SK-N-SH (cell line): ENCODE data around the gene ABCA1. TPM values are rescaled to one million over a fixed set of nuclear protein-coding genes. Genes with fewer than 3 reads are reported as not detected.
"Not testable (repeated sequence)": the region's sequence is repeated elsewhere in the genome, so short reads cannot be mapped to it uniquely, and the experiment has no call there.

Source experiments
- CTCF ChIA-PET: fragments of 300-600, 350-600 bp; formaldehyde crosslinking; extraction: SDS; loops from one replicate; lab custom pipeline; 2021; lab: Yijun Ruan, JAX
- POLR2A ChIA-PET: fragments of 350-600 bp; sonication (Branson Sonifier 250); formaldehyde crosslinking; extraction: SDS; loops from one replicate; lab custom pipeline; 2020; ENCODE audit warnings: antibody characterized with exemption, inconsistent platforms; lab: Yijun Ruan, JAX
- DNase-seq: peaks from one replicate; pipeline ENCODE4 v3.0.0; 2012
- H2AFZ ChIP-seq: fragments of 200-600 bp; sonication (generic); 2 replicates; pipeline ENCODE4 v1.8.1; 2016; ENCODE audit warnings: antibody characterized with exemption, mild to moderate bottlenecking, low read depth
- H3F3A ChIP-seq: fragments of 200-600 bp; sonication (generic); replicated peaks from 2 replicates; pipeline ENCODE3; 2016; ENCODE audit warnings: antibody characterized with exemption, mild to moderate bottlenecking; ENCODE audit not compliant: insufficient read depth
- H3K27ac ChIP-seq, 2 experiments: fragments of 200-500 bp in 1 of 2; fragments of 200-600 bp in 1 of 2; sonication (Bioruptor generic) in 1 of 2; sonication (generic), shearing (Covaris generic) in 1 of 2; 2 replicates each; pipeline versions ENCODE4 v1.5.1 to v1.6.1; 2014 to 2016; ENCODE audit warnings: low read depth in 2 of 2, inconsistent platforms in 1 of 2, low read length in 1 of 2, mild to moderate bottlenecking in 1 of 2, mixed read lengths in 1 of 2
- H3K27me3 ChIP-seq: fragments of 200-600 bp; sonication (generic), shearing (Covaris generic); 2 replicates; pipeline ENCODE4 v1.6.1; 2016; ENCODE audit warnings: mixed run types; ENCODE audit not compliant: insufficient read depth
- H3K36me3 ChIP-seq, 2 experiments: fragments of 200-500 bp in 1 of 2; fragments of 200-600 bp in 1 of 2; sonication (Bioruptor generic) in 1 of 2; sonication (generic) in 1 of 2; replicated peaks in 1 of 2; 2 replicates each; pipeline versions ENCODE3 to v1.5.1; 2014 to 2016; ENCODE audit warnings: low read length in 1 of 2, mild to moderate bottlenecking in 1 of 2; ENCODE audit not compliant: insufficient read depth in 2 of 2, control insufficient read depth in 1 of 2
- H3K4me1 ChIP-seq, 2 experiments: fragments of 200-500 bp in 1 of 2; fragments of 200-600 bp in 1 of 2; sonication (Bioruptor generic) in 1 of 2; sonication (generic), shearing (Covaris generic) in 1 of 2; 2 replicates each; pipeline versions ENCODE4 v1.5.1 to v1.6.1; 2014 to 2016; ENCODE audit warnings: low read depth in 1 of 2, low read length in 1 of 2, mixed run types in 1 of 2; ENCODE audit not compliant: insufficient read depth in 2 of 2, control insufficient read depth in 1 of 2
- H3K4me2 ChIP-seq: fragments of 200-600 bp; sonication (generic), shearing (Covaris generic); 2 replicates; pipeline ENCODE4 v1.6.1; 2017; ENCODE audit warnings: mixed run types
- H3K4me3 ChIP-seq, 2 experiments: fragments of 200-500 bp in 1 of 2; fragments of 200-600 bp in 1 of 2; sonication (Bioruptor generic) in 1 of 2; sonication (generic), shearing (Covaris generic) in 1 of 2; 2 replicates each; pipeline versions ENCODE4 v1.5.1 to v1.8.1; 2014 to 2016; ENCODE audit warnings: low read depth in 2 of 2, inconsistent platforms in 1 of 2, low read length in 1 of 2, mild to moderate bottlenecking in 1 of 2, mixed read lengths in 1 of 2, moderate library complexity in 1 of 2
- H3K79me2 ChIP-seq: fragments of 200-600 bp; sonication (generic); 2 replicates; pipeline ENCODE4 v1.8.1; 2017; ENCODE audit warnings: mild to moderate bottlenecking; ENCODE audit not compliant: insufficient read depth
- H3K9ac ChIP-seq: fragments of 200-600 bp; sonication (generic); 2 replicates; pipeline ENCODE4 v1.6.1; 2017; ENCODE audit warnings: mixed run types
- H3K9me2 ChIP-seq: fragments of 200-600 bp; sonication (generic); 2 replicates; pipeline ENCODE4 v1.6.1; 2017; ENCODE audit warnings: mixed run types
- H3K9me3 ChIP-seq: fragments of 200-600 bp; sonication (generic); 2 replicates; pipeline ENCODE4 v1.6.1; 2017; ENCODE audit warnings: mixed run types, mild to moderate bottlenecking, moderate library complexity
- H4K20me1 ChIP-seq: fragments of 200-600 bp; sonication (generic); 2 replicates; pipeline ENCODE4 v1.6.1; 2017; ENCODE audit warnings: mild to moderate bottlenecking, mixed run types; ENCODE audit not compliant: insufficient read depth
- ELF1 ChIP-seq: IDR thresholded peaks from 2 replicates; pipeline ENCODE4 v1.4.0; 2012
- EP300 ChIP-seq, 2 experiments: IDR thresholded peaks; 2 replicates each; pipeline versions ENCODE4 v1.4.0 to v1.6.1; 2012; ENCODE audit warnings: borderline replicate concordance in 1 of 2, low read depth in 1 of 2, low read length in 1 of 2
- EZH2phosphoT487 ChIP-seq: fragments of 200-600 bp; sonication (generic); IDR thresholded peaks from 2 replicates; pipeline ENCODE4 v1.6.1; 2017; ENCODE audit warnings: low read depth, mixed run types, mild to moderate bottlenecking, antibody characterized with exemption, moderate library complexity, borderline replicate concordance
- FOSL2 ChIP-seq: IDR thresholded peaks from 2 replicates; pipeline ENCODE4 v1.4.0; 2012; ENCODE audit warnings: low read depth, mild to moderate bottlenecking, moderate library complexity, borderline replicate concordance
- FOXJ3 ChIP-seq: sonication (generic); formaldehyde crosslinking; IDR thresholded peaks from 2 replicates; pipeline ENCODE4 v1.5.1; 2020; ENCODE audit warnings: mild to moderate bottlenecking, missing genetic modification reagents
- GABPA ChIP-seq: IDR thresholded peaks from 2 replicates; pipeline ENCODE4 v1.4.0; 2012; ENCODE audit warnings: low read depth, mild to moderate bottlenecking
- JUND ChIP-seq: IDR thresholded peaks from 2 replicates; pipeline ENCODE4 v1.4.0; 2012
- MEF2A ChIP-seq: IDR thresholded peaks from 2 replicates; pipeline ENCODE4 v1.4.0; 2012; ENCODE audit warnings: low read depth, borderline replicate concordance
- MXI1 ChIP-seq: IDR thresholded peaks from 2 replicates; pipeline ENCODE4 v1.6.1; 2012; ENCODE audit warnings: mild to moderate bottlenecking, low read depth, low read length, improper control_type of control experiment
- NFIC ChIP-seq: IDR thresholded peaks from 2 replicates; pipeline ENCODE4 v1.4.0; 2012; ENCODE audit warnings: borderline replicate concordance
- POLR2AphosphoS5 ChIP-seq: IDR thresholded peaks from 2 replicates; pipeline ENCODE4 v1.6.1; 2012; ENCODE audit warnings: low read depth, low read length
- RAD21 ChIP-seq: IDR thresholded peaks from 2 replicates; pipeline ENCODE4 v1.6.1; 2012; ENCODE audit warnings: mild to moderate bottlenecking, low read length
- RCOR1 ChIP-seq: fragments of 150-350 bp; IDR thresholded peaks from 2 replicates; pipeline ENCODE4 v1.6.1; 2017; ENCODE audit warnings: antibody characterized with exemption, low read length
- RXRA ChIP-seq: IDR thresholded peaks from 2 replicates; pipeline ENCODE4 v1.4.0; 2012; ENCODE audit warnings: low read depth, mild to moderate bottlenecking, borderline replicate concordance
- SIN3A ChIP-seq: IDR thresholded peaks from 2 replicates; pipeline ENCODE4 v1.6.1; 2012; ENCODE audit warnings: low read depth, mild to moderate bottlenecking, low read length, moderate library complexity, borderline replicate concordance
- TAF1 ChIP-seq: IDR thresholded peaks from 2 replicates; pipeline ENCODE4 v1.6.1; 2012; ENCODE audit warnings: low read depth, mild to moderate bottlenecking, low read length, moderate library complexity, borderline replicate concordance
- TEAD4 ChIP-seq: IDR thresholded peaks from 2 replicates; pipeline ENCODE4 v1.4.0; 2012; ENCODE audit warnings: mild to moderate bottlenecking, borderline replicate concordance; ENCODE audit not compliant: insufficient read depth
- WGBS: methylation state at CpG from one replicate; pipeline ENCODE4 v1.1.6; 2017; ENCODE audit warnings: low lambda C conversion rate; 5-methylcytosine and 5-hydroxymethylcytosine counted together
- polyA plus RNA-seq, 3 experiments: library from polyadenylated mRNA; depleted of rRNA; stranded (reverse); fragments of >200 nt; gene quantifications; 2 replicates each; pipeline ENCODE4 v1.2.3, GENCODE V29; 2012
- TF ChIP-seq, protein P1 (sequence below): IDR thresholded peaks from 2 replicates; pipeline ENCODE4 v1.4.0; 2012; ENCODE audit warnings: low read depth
- TF ChIP-seq, protein P2 (sequence below): fragments of 200-600 bp; sonication (generic); IDR thresholded peaks from 2 replicates; pipeline ENCODE4 v1.6.1; 2017; ENCODE audit warnings: antibody characterized with exemption, mild to moderate bottlenecking, moderate library complexity

The ABCA1 gene
- polyA plus RNA-seq, 1 of the 3 experiments (the other 2 are of a cell fraction): 5.3 TPM

DNA sequence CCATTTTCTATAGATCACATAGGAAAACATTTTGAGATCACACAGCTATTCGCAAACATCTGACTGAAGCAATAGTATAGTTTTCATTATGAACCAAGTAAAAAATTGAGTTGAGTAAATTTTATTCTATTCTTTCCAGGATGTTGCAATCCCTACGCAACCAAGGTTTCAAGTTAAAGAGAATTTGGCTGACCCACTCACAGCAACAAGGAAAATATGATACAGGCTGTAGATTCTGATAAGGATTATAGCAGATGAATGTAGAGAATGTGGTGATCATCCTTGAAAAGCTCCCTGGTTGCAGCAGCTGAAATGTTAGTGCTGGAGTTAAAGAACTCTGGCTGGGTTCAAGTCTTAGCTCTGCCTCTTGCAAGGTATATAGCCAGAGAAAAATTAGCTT lies 4.7 kb downstream of the ABCA1 start:
- DNase-seq: no peak
- Histone ChIP-seq H3K27me3 (no peaks in the 10 kb centered on the region), H2AFZ (no peak overlapping the region), H3K9me3 (no peaks in the 10 kb centered on the region), H3K79me2 (peaks cover 9% of the 10 kb centered on the region; the same call in 1 of the 2 replicates), H3K4me2 (no peak overlapping the region), H3K4me1 (peaks cover 1 to 4% of the 10 kb centered on the region in 2 experiments; a peak in 2 of 4 replicates), H3K36me3 (no peaks in the 10 kb centered on the region), H3K27ac (no peak overlapping the region), H3K9ac (no peak overlapping the region)
- POLR2A ChIA-PET: no interaction called here
- WGBS: 87% methylated on average over 2 of the region's 2 CpGs
- CTCF ChIA-PET: interaction anchor here (0.6 to 1.5 kb wide), 3 partner anchors 59 to 176 kb away, joined by 3 to 5 read pairs (median 4); no protein-coding TSS in a partner anchor
- no peak for TF ChIP-seq FOXJ3 (CRISPR knock-in tag)
- TF ChIP-seq FOSL2: no peak
- no peak for TF ChIP-seq TEAD4
- no peak for TF ChIP-seq RAD21
- TF ChIP-seq POLR2AphosphoS5: no peak
- no peak for TF ChIP-seq MXI1
- no peak for TF ChIP-seq EZH2phosphoT487
- TF ChIP-seq GABPA: no peak
- TF ChIP-seq, protein P1, sequence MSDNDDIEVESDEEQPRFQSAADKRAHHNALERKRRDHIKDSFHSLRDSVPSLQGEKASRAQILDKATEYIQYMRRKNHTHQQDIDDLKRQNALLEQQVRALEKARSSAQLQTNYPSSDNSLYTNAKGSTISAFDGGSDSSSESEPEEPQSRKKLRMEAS: no peak
- TF ChIP-seq, protein P2, sequence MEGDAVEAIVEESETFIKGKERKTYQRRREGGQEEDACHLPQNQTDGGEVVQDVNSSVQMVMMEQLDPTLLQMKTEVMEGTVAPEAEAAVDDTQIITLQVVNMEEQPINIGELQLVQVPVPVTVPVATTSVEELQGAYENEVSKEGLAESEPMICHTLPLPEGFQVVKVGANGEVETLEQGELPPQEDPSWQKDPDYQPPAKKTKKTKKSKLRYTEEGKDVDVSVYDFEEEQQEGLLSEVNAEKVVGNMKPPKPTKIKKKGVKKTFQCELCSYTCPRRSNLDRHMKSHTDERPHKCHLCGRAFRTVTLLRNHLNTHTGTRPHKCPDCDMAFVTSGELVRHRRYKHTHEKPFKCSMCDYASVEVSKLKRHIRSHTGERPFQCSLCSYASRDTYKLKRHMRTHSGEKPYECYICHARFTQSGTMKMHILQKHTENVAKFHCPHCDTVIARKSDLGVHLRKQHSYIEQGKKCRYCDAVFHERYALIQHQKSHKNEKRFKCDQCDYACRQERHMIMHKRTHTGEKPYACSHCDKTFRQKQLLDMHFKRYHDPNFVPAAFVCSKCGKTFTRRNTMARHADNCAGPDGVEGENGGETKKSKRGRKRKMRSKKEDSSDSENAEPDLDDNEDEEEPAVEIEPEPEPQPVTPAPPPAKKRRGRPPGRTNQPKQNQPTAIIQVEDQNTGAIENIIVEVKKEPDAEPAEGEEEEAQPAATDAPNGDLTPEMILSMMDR: no peak
- TF ChIP-seq NFIC: no peak
- TF ChIP-seq RXRA: no peak
- no peak for TF ChIP-seq TAF1
- no peak for TF ChIP-seq SIN3A
- no peak for TF ChIP-seq RCOR1
- no peak for TF ChIP-seq EP300 (IDR thresholded peaks at IDR 0.05; ENCODE audit: borderline replicate concordance in 1 of 2, low read depth in 1 of 2, low read length in 1 of 2)
- TF ChIP-seq MEF2A: no peak
- no peak for TF ChIP-seq ELF1
- TF ChIP-seq JUND: no peak
- TF ChIP-seq, all 33 proteins: peak for 0
- Histone ChIP-seq H3F3A (peaks cover 5% of the 10 kb centered on the region), H4K20me1 (no peaks in the 10 kb centered on the region), H3K9me2 (no peaks in the 10 kb centered on the region), H3K4me3 (no peak overlapping the region)

DNA sequence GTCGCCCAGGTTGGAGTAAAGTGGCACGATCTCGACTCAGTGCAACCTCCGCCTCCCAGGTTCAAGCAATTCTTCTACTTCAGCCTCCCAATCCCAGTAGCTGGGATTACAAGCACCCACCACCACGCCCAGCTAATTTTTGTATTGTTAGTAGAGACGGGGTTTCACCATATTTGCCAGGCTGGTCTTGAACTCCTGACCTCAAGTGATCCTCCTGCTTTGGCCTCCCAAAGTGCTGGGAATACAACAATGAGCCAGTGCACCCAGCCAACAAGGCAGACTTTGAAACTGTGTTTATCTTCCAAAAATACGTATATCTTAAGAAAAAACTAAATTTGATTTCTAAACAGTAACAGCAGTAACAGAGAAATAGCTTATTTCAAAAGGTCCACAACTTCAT lies 5.2 kb downstream of the ABCA1 start:
- H3K9ac ChIP-seq, H4K20me1 ChIP-seq, H3K9me3 ChIP-seq, H3K4me1 ChIP-seq, H3K36me3 ChIP-seq, H3K27ac ChIP-seq, H3K27me3 ChIP-seq, H3F3A ChIP-seq, H2AFZ ChIP-seq, H3K79me2 ChIP-seq, H3K4me2 ChIP-seq, POLR2A ChIA-PET, H3K9me2 ChIP-seq, H3K4me3 ChIP-seq, DNase-seq: not testable (repeated sequence)
- CTCF ChIA-PET: interaction anchor here (0.8 to 1.5 kb wide), 2 partner anchors 59 to 142 kb away, joined by 3 to 5 read pairs; no protein-coding TSS in a partner anchor
- 97% methylated on average over 7 of the region's 7 CpGs for WGBS
